Measurements from ENCODE around the gene POGZ. TPM values are rescaled to one million over a fixed set of nuclear protein-coding genes. Genes with fewer than 3 reads are reported as not detected.
"Not testable (repeated sequence)": the region's sequence is repeated elsewhere in the genome, so short reads cannot be mapped to it uniquely, and the experiment has no call there.

The POGZ gene
- total RNA-seq, 1 experiment from 2014 or later, result 98.4 TPM

DNA sequence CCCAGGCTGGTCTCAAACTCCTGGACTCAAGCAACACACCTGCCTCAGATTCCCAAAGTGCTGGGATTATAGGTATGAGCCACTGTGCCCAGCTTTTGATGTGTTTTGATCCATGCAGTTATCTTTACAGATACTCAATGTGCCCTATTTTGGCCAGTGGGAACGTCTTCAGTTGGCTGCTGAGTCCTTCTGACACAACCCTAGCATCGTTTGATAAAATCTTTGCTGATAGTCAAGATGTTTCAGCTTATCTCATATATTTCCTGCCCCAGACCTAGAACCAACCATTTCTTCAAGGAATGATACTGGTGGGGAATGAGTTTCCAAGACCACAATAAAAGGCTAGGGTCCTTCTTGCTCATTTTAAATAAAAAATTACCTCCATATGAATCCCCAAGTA is 11.6 kb downstream of the POGZ start:
- Histone ChIP-seq H3K4me1 (ENCODE audit: insufficient read depth, low read length, poor library complexity, severe bottlenecking) (peaks cover 20% of the 10 kb centered on the region), H3K4me3 (ENCODE audit: low read depth, low read length, poor library complexity, severe bottlenecking) (no peak overlapping the region), H3K9me3 (ENCODE audit: low read depth, low read length, poor library complexity, severe bottlenecking) (no peaks in the 10 kb centered on the region), H3K27me3 (replicated peaks; ENCODE audit: insufficient read depth, low read depth, low read length, poor library complexity) (no peaks in the 10 kb centered on the region), H3K36me3 (ENCODE audit: insufficient read depth, low read length, poor library complexity, severe bottlenecking) (no peaks in the 10 kb centered on the region), H3K27ac (ENCODE audit: low read depth, low read length, poor library complexity, severe bottlenecking) (no peak overlapping the region)
- BruUV-seq (replicated peaks), result no TSS peak
- DNase-seq (ENCODE audit: low spot score), result no peak
- intact Hi-C loops (cut with micrococcal nuclease; ENCODE audit: unreplicated experiment), result no loop called here
- ChIA-PET CTCF (no interaction called here), POLR2A (ENCODE audit: low non-redundant PET) (interaction anchor here (0.6 to 0.7 kb wide), 2 partner anchors 11 to 1039 kb away, joined by 3 read pairs; no protein-coding TSS in a partner anchor)
- TF ChIP-seq EZH2 (IDR thresholded peaks at IDR 0.05; ENCODE audit: borderline replicate concordance, low read depth, low read length, poor library complexity, severe bottlenecking), result no peak
- TF ChIP-seq, protein P1, sequence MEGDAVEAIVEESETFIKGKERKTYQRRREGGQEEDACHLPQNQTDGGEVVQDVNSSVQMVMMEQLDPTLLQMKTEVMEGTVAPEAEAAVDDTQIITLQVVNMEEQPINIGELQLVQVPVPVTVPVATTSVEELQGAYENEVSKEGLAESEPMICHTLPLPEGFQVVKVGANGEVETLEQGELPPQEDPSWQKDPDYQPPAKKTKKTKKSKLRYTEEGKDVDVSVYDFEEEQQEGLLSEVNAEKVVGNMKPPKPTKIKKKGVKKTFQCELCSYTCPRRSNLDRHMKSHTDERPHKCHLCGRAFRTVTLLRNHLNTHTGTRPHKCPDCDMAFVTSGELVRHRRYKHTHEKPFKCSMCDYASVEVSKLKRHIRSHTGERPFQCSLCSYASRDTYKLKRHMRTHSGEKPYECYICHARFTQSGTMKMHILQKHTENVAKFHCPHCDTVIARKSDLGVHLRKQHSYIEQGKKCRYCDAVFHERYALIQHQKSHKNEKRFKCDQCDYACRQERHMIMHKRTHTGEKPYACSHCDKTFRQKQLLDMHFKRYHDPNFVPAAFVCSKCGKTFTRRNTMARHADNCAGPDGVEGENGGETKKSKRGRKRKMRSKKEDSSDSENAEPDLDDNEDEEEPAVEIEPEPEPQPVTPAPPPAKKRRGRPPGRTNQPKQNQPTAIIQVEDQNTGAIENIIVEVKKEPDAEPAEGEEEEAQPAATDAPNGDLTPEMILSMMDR (conservative IDR thresholded peaks at IDR 0.05; ENCODE audit: low read depth, low read length), result no peak

DNA sequence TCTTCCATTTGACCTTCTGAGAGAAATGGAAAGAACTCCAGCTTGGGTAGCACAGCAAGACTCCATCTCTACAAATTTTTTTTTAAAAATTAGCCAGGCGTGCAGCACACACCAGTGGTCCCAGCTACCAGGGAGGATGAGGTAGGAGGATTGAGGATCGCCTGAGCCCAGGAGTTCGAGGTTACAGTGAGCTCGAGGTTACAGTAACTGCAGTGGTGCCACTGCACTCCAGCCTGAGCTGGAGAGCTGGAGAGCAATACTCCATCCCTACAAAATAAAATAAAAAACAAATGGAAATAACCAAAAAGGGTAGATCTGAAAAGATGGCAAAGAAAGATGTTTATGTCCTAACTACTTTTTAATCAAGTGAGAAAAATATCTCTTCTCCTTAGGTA is 14.5 kb downstream of the POGZ start:
- POLR2A ChIA-PET (ENCODE audit: low non-redundant PET), result no interaction called here

DNA sequence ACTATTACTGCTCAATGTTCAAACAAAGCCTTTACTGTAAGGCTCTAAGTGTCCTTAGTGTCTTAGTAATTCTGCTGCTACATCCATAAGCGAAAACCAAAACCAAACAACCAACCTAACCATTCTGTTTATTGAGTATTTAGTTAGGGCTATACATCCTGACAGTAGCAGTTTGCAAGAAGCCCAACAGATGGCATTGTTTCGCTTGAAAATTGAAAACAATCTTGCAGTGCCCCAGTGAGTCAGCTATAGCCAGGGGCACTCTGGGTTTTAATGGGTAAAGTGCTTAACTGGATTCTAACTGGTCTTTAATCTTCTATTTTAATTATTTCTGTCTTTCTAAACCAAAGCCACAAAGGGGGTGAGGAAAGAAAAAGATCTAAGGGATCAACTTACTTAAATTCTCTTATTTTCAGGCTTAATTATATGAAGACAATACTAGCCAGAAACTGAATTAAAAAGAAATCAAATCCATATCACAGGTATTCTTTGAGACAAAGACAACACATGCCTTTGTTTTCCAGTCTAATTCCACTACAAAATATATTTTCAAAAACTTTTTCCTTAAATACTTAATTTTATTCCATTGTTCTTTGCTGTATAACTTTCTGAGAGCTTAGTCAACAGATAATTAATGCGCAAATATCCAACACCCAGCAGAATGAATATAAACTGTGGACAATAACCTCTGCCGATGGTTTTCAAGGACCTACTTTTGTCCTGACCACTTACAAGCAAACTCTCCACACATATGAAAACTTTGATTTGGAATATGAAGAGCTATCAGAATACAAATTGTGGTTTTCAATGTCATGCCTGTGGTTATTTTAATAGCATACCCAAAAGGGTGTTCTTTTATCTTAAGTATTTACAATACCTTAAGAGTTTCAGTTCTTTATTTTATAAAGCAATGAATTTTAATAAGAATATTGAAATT is 15.2 kb downstream of the POGZ start:
- intact Hi-C loops (cut with micrococcal nuclease; ENCODE audit: unreplicated experiment), result loop anchor here (2.0 kb wide), 1 partner anchor 291 kb away; no protein-coding TSS in a partner anchor
- TF ChIP-seq, protein P1 (conservative IDR thresholded peaks at IDR 0.05; ENCODE audit: low read depth, low read length), result peak; percentile 87
- no peak for TF ChIP-seq EZH2 (IDR thresholded peaks at IDR 0.05; ENCODE audit: borderline replicate concordance, low read depth, low read length, poor library complexity, severe bottlenecking)
- Histone ChIP-seq H3K9me3 (ENCODE audit: low read depth, low read length, poor library complexity, severe bottlenecking) (no peaks in the 10 kb centered on the region), H3K36me3 (ENCODE audit: insufficient read depth, low read length, poor library complexity, severe bottlenecking) (peaks cover 21% of the 10 kb centered on the region), H3K4me3 (ENCODE audit: low read depth, low read length, poor library complexity, severe bottlenecking) (no peak overlapping the region), H3K4me1 (ENCODE audit: insufficient read depth, low read length, poor library complexity, severe bottlenecking) (peaks cover 20% of the 10 kb centered on the region), H3K27me3 (replicated peaks; ENCODE audit: insufficient read depth, low read depth, low read length, poor library complexity) (no peaks in the 10 kb centered on the region), H3K27ac (ENCODE audit: low read depth, low read length, poor library complexity, severe bottlenecking) (peak overlapping the region; percentile 39)
- BruUV-seq (replicated peaks), result no TSS peak
- DNase-seq (ENCODE audit: low spot score), result peak; percentile 87
- ChIA-PET POLR2A (ENCODE audit: low non-redundant PET) (no interaction called here), CTCF (interaction anchor here (0.5 to 1.0 kb wide), 4 partner anchors 53 to 438 kb away, joined by 4 to 9 read pairs (median 5); partner anchors contain the start of gene CGN)

More for the DNA sequence above, 14.5 kb downstream of the POGZ start:
- intact Hi-C loops (cut with micrococcal nuclease; ENCODE audit: unreplicated experiment), result loop anchor here (2.0 kb wide), 1 partner anchor 290 kb away; no protein-coding TSS in a partner anchor
- H3K27ac ChIP-seq (ENCODE audit: low read depth, low read length, poor library complexity, severe bottlenecking), result no peak overlapping the region
- no peak overlapping the region for H3K4me3 ChIP-seq (ENCODE audit: low read depth, low read length, poor library complexity, severe bottlenecking)
- peaks cover 20% of the 10 kb centered on the region for H3K4me1 ChIP-seq (ENCODE audit: insufficient read depth, low read length, poor library complexity, severe bottlenecking)
- CTCF ChIA-PET, result interaction anchor here (0.6 kb wide), 1 partner anchor 52 kb away, joined by 9 read pairs; no protein-coding TSS in a partner anchor
- H3K9me3 ChIP-seq (ENCODE audit: low read depth, low read length, poor library complexity, severe bottlenecking), result no peaks in the 10 kb centered on the region
- BruUV-seq (replicated peaks), result no TSS peak
- H3K36me3 ChIP-seq (ENCODE audit: insufficient read depth, low read length, poor library complexity, severe bottlenecking), result peaks cover 21% of the 10 kb centered on the region
- DNase-seq (ENCODE audit: low spot score), result no peak
- TF ChIP-seq, protein P1 (conservative IDR thresholded peaks at IDR 0.05; ENCODE audit: low read depth, low read length), result no peak
- no peak for TF ChIP-seq EZH2 (IDR thresholded peaks at IDR 0.05; ENCODE audit: borderline replicate concordance, low read depth, low read length, poor library complexity, severe bottlenecking)
- H3K27me3 ChIP-seq (replicated peaks; ENCODE audit: insufficient read depth, low read depth, low read length, poor library complexity), result no peaks in the 10 kb centered on the region

DNA sequence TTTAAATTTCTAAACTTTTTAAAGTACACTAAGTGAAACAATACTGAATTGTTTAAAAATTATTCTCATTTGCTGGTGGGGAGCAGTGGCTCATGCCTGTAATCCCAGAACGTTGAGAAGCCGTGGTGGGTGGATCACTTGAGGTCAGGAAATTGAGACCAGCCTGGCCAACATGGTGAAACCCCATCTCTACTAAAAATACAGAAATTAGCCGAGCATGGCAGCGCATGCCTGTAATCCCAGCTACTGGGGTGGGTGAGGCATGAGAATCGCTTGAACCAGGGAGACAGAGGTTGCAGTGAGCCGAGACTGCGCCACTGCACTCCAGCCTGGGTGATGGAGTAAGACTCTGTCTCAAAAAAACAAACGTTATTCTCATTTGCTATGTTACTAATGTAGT is 21.9 kb downstream of the POGZ start:
- DNase-seq (ENCODE audit: low spot score); H3K9me3 ChIP-seq (ENCODE audit: low read depth, low read length, poor library complexity, severe bottlenecking); CTCF ChIA-PET; POLR2A ChIA-PET (ENCODE audit: low non-redundant PET); BruUV-seq (replicated peaks); intact Hi-C loops (cut with micrococcal nuclease; ENCODE audit: unreplicated experiment); H3K4me1 ChIP-seq (ENCODE audit: insufficient read depth, low read length, poor library complexity, severe bottlenecking); H3K27ac ChIP-seq (ENCODE audit: low read depth, low read length, poor library complexity, severe bottlenecking); H3K27me3 ChIP-seq (replicated peaks; ENCODE audit: insufficient read depth, low read depth, low read length, poor library complexity); H3K4me3 ChIP-seq (ENCODE audit: low read depth, low read length, poor library complexity, severe bottlenecking): not testable (repeated sequence)
- peaks cover 25% of the 10 kb centered on the region for H3K36me3 ChIP-seq (ENCODE audit: insufficient read depth, low read length, poor library complexity, severe bottlenecking)
